NK-92 (cell line): ENCODE data around the gene SLC2A9.
"Not testable (repeated sequence)": the region's sequence is repeated elsewhere in the genome, so short reads cannot be mapped to it uniquely, and the experiment has no call there.

Experiments used
- DNase-seq: peaks from one replicate; lab custom pipeline; 2025; ENCODE audit not compliant: unreplicated experiment; lab: John Stamatoyannopoulos, UW

The SLC2A9 gene

GRCh38 chr4:9999956-10000561 lies 21.2 kb downstream of the SLC2A9 start:
- no peak for DNase-seq

GRCh38 chr4:9997886-9998285 lies 23.4 kb downstream of the SLC2A9 start:
- no peak for DNase-seq

GRCh38 chr4:9996319-9997110 lies 24.8 kb downstream of the SLC2A9 start:
- DNase-seq, result no peak

- DNase-seq, result no peak
Observed at GRCh38 chr4:9994246-9994847, 26.9 kb downstream of the SLC2A9 start.

GRCh38 chr4:9989918-9990635 lies 31.2 kb downstream of the SLC2A9 start:
- DNase-seq, result no peak

- DNase-seq, result no peak
Observed at GRCh38 chr4:9988933-9989332, 32.4 kb downstream of the SLC2A9 start.

GRCh38 chr4:9988363-9988749 lies 32.9 kb downstream of the SLC2A9 start:
- no peak for DNase-seq

- DNase-seq, result no peak
Observed at GRCh38 chr4:9987749-9988362, 33.4 kb downstream of the SLC2A9 start.

GRCh38 chr4:9984621-9985020 lies 36.7 kb downstream of the SLC2A9 start:
- DNase-seq, result no peak

GRCh38 chr4:9983211-9983610 lies 38.1 kb downstream of the SLC2A9 start:
- DNase-seq, result no peak

- DNase-seq, result not testable (repeated sequence)
Observed at GRCh38 chr4:9981899-9982298, 39.4 kb downstream of the SLC2A9 start.

- no peak for DNase-seq
Observed at GRCh38 chr4:9980898-9981297, 40.4 kb downstream of the SLC2A9 start.

- no peak for DNase-seq
Observed at GRCh38 chr4:9979101-9979701, 42.1 kb downstream of the SLC2A9 start.

GRCh38 chr4:9977518-9978031 lies 43.7 kb downstream of the SLC2A9 start:
- DNase-seq, result no peak

- no peak for DNase-seq
Observed at GRCh38 chr4:9976781-9977180, 44.5 kb downstream of the SLC2A9 start.

- no peak for DNase-seq
Observed at GRCh38 chr4:9976293-9976692, 45.0 kb downstream of the SLC2A9 start.

- no peak for DNase-seq
Observed at GRCh38 chr4:9971711-9972110, 49.6 kb downstream of the SLC2A9 start.

- DNase-seq, result no peak
Observed at GRCh38 chr4:9970399-9971011, 50.8 kb downstream of the SLC2A9 start.

GRCh38 chr4:9969526-9970398 lies 51.5 kb downstream of the SLC2A9 start:
- no peak for DNase-seq
